PC-9 (cell line): ENCODE data around the gene ITSN1. TPM values are rescaled to one million over a fixed set of nuclear protein-coding genes. Genes with fewer than 3 reads are reported as not detected.
A peak's percentile ranks its signal among the peaks of the same experiment; 100 is the strongest.

ENCODE experiments used
- Bru-seq: library from RNA; stranded (reverse); fragments of 400-500 nt; gene quantifications from one replicate; lab custom pipeline; 2021; lab: Mats Ljungman, UMichigan
- BruChase-seq, 2 experiments: library from RNA; stranded (reverse); fragments of 400-500 nt; gene quantifications; one replicate each; lab custom pipeline; 2021; lab: Mats Ljungman, UMichigan
- BruUV-seq: library from RNA; stranded (reverse); fragments of 400-500 nt; replicated peaks from 2 replicates; lab custom pipeline; 2021; lab: Mats Ljungman, UMichigan
- CTCF ChIA-PET: fragments of 300-600 bp; sonication (Branson Sonifier 250); formaldehyde crosslinking; loops from one replicate; lab custom pipeline; 2022; ENCODE audit warnings: antibody characterized with exemption; lab: Charles Lee
- POLR2A ChIA-PET: fragments of 300-600 bp; sonication (Branson Sonifier 250); formaldehyde crosslinking; loops from one replicate; lab custom pipeline; 2022; ENCODE audit warnings: antibody characterized with exemption; ENCODE audit not compliant: unreplicated experiment; lab: Charles Lee
- DNase-seq, 2 experiments: peaks; one replicate each; pipeline versions ENCODE4 v3.0.0 to v3.0.0-alpha.2; 2015 to 2022; ENCODE audit warnings: mixed read lengths in 1 of 2
- H2AFZ ChIP-seq: fragments of 200-600 bp; sonication (generic); 2 replicates; pipeline ENCODE4 v1.8.1; 2017; ENCODE audit warnings: antibody characterized with exemption
- H3F3A ChIP-seq: fragments of 200-600 bp; sonication (generic); 2 replicates; pipeline ENCODE4 v1.8.1; 2017; ENCODE audit warnings: antibody characterized with exemption, mild to moderate bottlenecking, low read depth; ENCODE audit not compliant: insufficient read depth
- H3K27ac ChIP-seq: fragments of 200-600 bp; sonication (generic); 2 replicates; pipeline ENCODE4 v1.6.1; 2016; ENCODE audit warnings: mixed run types
- H3K27me3 ChIP-seq: fragments of 200-600 bp; sonication (generic); 2 replicates; pipeline ENCODE4 v1.6.1; 2016; ENCODE audit warnings: low read depth, mixed run types; ENCODE audit not compliant: insufficient read depth
- H3K36me3 ChIP-seq: fragments of 200-600 bp; sonication (generic); 2 replicates; pipeline ENCODE4 v1.6.1; 2016; ENCODE audit warnings: low read depth, mixed run types
- H3K4me1 ChIP-seq: fragments of 200-600 bp; sonication (generic); replicated peaks from 2 replicates; pipeline ENCODE4 v1.6.1; 2016; ENCODE audit warnings: mixed run types; ENCODE audit not compliant: insufficient read depth
- H3K4me2 ChIP-seq: fragments of 200-600 bp; sonication (generic); 2 replicates; pipeline ENCODE4 v1.6.1; 2017; ENCODE audit warnings: mixed run types
- H3K4me3 ChIP-seq: fragments of 200-600 bp; sonication (generic); 2 replicates; pipeline ENCODE4 v1.6.1; 2016; ENCODE audit warnings: mixed run types
- H3K79me2 ChIP-seq: fragments of 200-600 bp; sonication (generic); 2 replicates; pipeline ENCODE4 v1.6.1; 2017; ENCODE audit warnings: low read depth, mixed run types
- H3K9me2 ChIP-seq: fragments of 200-600 bp; sonication (generic); 2 replicates; pipeline ENCODE4 v1.8.1; 2017; ENCODE audit warnings: mild to moderate bottlenecking; ENCODE audit not compliant: insufficient read depth
- H3K9me3 ChIP-seq: fragments of 200-600 bp; sonication (generic); 2 replicates; pipeline ENCODE4 v1.8.1; 2016; ENCODE audit warnings: low read depth; ENCODE audit not compliant: insufficient read depth
- H4K20me1 ChIP-seq: fragments of 200-600 bp; sonication (generic); 2 replicates; pipeline ENCODE4 v1.8.1; 2017; ENCODE audit not compliant: insufficient read depth
- EZH2 ChIP-seq: fragments of 200-600 bp; sonication (generic); IDR thresholded peaks from 2 replicates; pipeline ENCODE4 v1.8.0; 2017; ENCODE audit warnings: antibody characterized with exemption, low read depth
- intact Hi-C: fragments of 100-400 bp; cut with micrococcal nuclease; formaldehyde crosslinking; loops from one replicate; pipeline ENCODE4 v1.10.0; 2022; ENCODE audit not compliant: unreplicated experiment
- long read RNA-seq: library from polyadenylated mRNA; stranded (forward); transcript quantifications from one replicate; pipeline ENCODE4 v2.0.0, GENCODE V29; 2022
- total RNA-seq: library from RNA; stranded (reverse); gene quantifications from 2 replicates; pipeline ENCODE4 v1.2.3, GENCODE V29; 2021
- TF ChIP-seq, protein P1 (sequence below): fragments of 200-600 bp; sonication (generic); conservative IDR thresholded peaks from 2 replicates; pipeline ENCODE4 v1.6.1; 2017; ENCODE audit warnings: mixed run types, antibody characterized with exemption, mild to moderate bottlenecking, moderate library complexity

Gene ITSN1
- total RNA-seq: 39.1 and 46.3 TPM in 2 replicates
- percentile 79 among the genes with signal in this experiment for Bru-seq, nascent RNA
- BruChase-seq, experiment 1, labeled RNA remaining after a 2-hour chase: percentile 78 among the genes with signal in this experiment
- BruChase-seq, experiment 2, labeled RNA remaining after a 6-hour chase: percentile 76 among the genes with signal in this experiment
- long read RNA-seq, full-length matches to known transcripts: 6 of 15 reads
- long read RNA-seq, partial matches to known transcripts: 4 of 15 reads
- long read RNA-seq, other reads (novel, unspliced or antisense): 5 of 15 reads

DNA sequence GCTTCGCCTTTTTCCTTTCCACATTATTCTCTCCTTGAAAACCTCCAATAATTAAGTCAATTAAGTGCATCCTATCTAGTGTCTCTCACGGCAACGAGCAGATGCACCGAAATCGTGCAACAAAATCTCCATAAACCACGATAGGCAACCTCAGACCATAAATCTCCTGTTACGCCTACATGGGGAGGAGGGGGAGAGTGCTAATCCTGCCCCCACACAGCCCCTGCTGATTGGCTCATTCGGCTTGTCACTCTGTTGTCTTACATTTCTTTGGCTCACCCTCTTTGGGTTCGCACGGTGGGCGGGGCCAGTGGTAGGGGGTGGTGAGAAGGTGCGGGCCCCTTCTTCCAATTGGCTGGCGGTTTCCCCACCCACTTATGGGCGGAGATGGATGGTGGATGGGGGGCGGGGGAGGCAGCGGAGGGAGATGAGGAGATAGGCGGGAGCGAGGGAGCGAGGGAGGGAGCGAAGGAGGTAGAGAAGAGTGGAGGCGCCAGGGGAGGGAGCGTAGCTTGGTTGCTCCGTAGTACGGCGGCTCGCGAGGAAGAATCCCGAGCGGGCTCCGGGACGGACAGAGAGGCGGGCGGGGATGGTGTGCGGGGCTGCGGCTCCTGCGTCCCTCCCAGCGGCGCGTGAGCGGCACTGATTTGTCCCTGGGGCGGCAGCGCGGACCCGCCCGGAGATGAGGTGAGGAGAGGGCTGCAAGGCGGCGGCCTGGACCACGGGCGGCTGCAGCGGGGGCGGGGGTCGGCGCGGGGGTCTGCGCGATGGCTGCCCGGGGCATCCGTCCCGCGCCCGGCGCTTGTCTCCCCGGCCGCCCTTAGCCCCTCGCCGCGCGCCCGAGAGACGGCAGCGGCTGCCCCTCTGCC lies at the start of gene ITSN1:
ITSN1 (plus strand) TSS at position 475 of the 869 bp plus-strand sequence. CDS start 76,328 bp downstream, outside the sequence.
- POLR2A ChIA-PET: interaction anchor here (0.6 kb wide), 1 partner anchor 316 kb away, joined by 11 read pairs; no protein-coding TSS in a partner anchor
- BruUV-seq: no TSS peak

DNA sequence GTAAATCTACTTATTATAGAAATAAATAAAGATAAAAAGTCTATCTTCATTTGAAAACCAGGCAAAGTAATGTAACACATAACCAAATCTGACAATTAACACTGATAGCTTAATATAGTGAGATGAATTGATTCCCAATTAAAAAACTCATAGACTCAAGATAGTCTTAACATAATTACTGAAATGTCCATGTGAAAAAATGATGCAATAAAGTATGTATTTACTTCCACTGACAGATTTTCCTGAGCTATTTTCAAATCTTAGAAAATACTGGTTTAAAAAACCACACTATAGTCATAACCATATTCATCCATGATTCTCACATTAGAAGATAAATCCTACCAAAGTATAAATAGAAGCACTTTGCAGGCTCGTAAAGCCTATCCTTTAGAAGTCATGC lies 44.2 kb upstream of the ITSN1 start:
- H3F3A ChIP-seq: no peaks in the 10 kb centered on the region
- H3K4me2 ChIP-seq: no peak overlapping the region
- no peaks in the 10 kb centered on the region for H3K79me2 ChIP-seq
- no peak for TF ChIP-seq EZH2
- TF ChIP-seq, protein P1, sequence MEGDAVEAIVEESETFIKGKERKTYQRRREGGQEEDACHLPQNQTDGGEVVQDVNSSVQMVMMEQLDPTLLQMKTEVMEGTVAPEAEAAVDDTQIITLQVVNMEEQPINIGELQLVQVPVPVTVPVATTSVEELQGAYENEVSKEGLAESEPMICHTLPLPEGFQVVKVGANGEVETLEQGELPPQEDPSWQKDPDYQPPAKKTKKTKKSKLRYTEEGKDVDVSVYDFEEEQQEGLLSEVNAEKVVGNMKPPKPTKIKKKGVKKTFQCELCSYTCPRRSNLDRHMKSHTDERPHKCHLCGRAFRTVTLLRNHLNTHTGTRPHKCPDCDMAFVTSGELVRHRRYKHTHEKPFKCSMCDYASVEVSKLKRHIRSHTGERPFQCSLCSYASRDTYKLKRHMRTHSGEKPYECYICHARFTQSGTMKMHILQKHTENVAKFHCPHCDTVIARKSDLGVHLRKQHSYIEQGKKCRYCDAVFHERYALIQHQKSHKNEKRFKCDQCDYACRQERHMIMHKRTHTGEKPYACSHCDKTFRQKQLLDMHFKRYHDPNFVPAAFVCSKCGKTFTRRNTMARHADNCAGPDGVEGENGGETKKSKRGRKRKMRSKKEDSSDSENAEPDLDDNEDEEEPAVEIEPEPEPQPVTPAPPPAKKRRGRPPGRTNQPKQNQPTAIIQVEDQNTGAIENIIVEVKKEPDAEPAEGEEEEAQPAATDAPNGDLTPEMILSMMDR: no peak
- H3K4me1 ChIP-seq: no peaks in the 10 kb centered on the region
- H3K9me3 ChIP-seq: no peaks in the 10 kb centered on the region
- no TSS peak for BruUV-seq
- no peaks in the 10 kb centered on the region for H3K9me2 ChIP-seq
- H3K36me3 ChIP-seq: 0 out of 2 replicates have a peak, but pooled peaks cover 7% of the 10 kb centered on the region
- H3K27ac ChIP-seq: no peak overlapping the region
- no peak overlapping the region for H3K4me3 ChIP-seq
- no peak for DNase-seq
- ChIA-PET POLR2A (no interaction called here), CTCF (no interaction called here)
- H3K27me3 ChIP-seq: no peaks in the 10 kb centered on the region
- no peak overlapping the region for H2AFZ ChIP-seq
- no peaks in the 10 kb centered on the region for H4K20me1 ChIP-seq
- intact Hi-C loops: no loop called here

More for the DNA sequence above, at the start of gene ITSN1:
- no peaks in the 10 kb centered on the region for H3K36me3 ChIP-seq
- peak within 1 kb of the TSS; percentile 76 for H3K4me3 ChIP-seq
- CTCF ChIA-PET: no interaction called here
- H3K9me3 ChIP-seq: no peaks in the 10 kb centered on the region
- intact Hi-C loops: loop anchor here (1.0 to 10.0 kb wide), 4 partner anchors 41 to 253 kb away; no protein-coding TSS in a partner anchor
- H3K27ac ChIP-seq: peak within 1 kb of the TSS; percentile 76
- H3K79me2 ChIP-seq: peaks cover 68% of the 10 kb centered on the region
- H3K4me2 ChIP-seq: peak within 1 kb of the TSS; percentile 91
- no peaks in the 10 kb centered on the region for H3K27me3 ChIP-seq
- H3K4me1 ChIP-seq: peaks cover 21% of the 10 kb centered on the region
- DNase-seq: peak; percentile 93 to 98
- no peaks in the 10 kb centered on the region for H3K9me2 ChIP-seq
- H4K20me1 ChIP-seq: no peaks in the 10 kb centered on the region
- H3F3A ChIP-seq: no peaks in the 10 kb centered on the region; the same call in 1 of the 2 replicates
- TF ChIP-seq, protein P1: no peak
- TF ChIP-seq EZH2: no peak
- H2AFZ ChIP-seq: peak within 1 kb of the TSS; percentile 98

DNA sequence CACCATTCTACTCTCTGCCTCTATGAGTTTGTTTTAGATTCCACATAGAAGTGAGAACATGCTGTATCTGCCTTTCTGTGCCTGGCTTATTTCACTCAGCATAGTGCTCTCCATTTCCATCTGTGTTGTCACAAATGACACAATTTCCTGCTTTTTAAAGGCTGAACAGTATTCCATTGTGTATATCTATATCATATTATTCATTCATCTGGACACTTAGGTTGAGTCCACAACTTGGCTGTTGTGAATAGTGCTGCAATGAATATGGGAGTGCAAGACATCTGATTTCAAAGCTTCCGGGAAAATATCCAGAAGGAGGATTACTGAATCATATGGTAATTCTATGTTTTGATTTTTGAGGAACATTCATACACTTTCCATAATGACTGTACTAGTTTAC lies 33.7 kb upstream of the ITSN1 start:
- no peak overlapping the region for H3K27ac ChIP-seq
- BruUV-seq: no TSS peak
- no peak for DNase-seq
- no peaks in the 10 kb centered on the region for H3K9me3 ChIP-seq
- ChIA-PET POLR2A (no interaction called here), CTCF (no interaction called here)
- H2AFZ ChIP-seq: no peak overlapping the region
- H3K4me3 ChIP-seq: no peak overlapping the region
- no peaks in the 10 kb centered on the region for H3K27me3 ChIP-seq
- intact Hi-C loops: loop anchor here (5.0 to 10.0 kb wide), 2 partner anchors 284 to 774 kb away; no protein-coding TSS in a partner anchor
- no peak for TF ChIP-seq EZH2
- TF ChIP-seq, protein P1: no peak
- no peaks in the 10 kb centered on the region for H3K36me3 ChIP-seq
- H3K9me2 ChIP-seq: no peaks in the 10 kb centered on the region
- H3K4me1 ChIP-seq: no peaks in the 10 kb centered on the region; the same call in 1 of the 2 replicates
- H3F3A ChIP-seq: 0 out of 2 replicates have a peak, but pooled peaks cover 5% of the 10 kb centered on the region
- H3K79me2 ChIP-seq: no peaks in the 10 kb centered on the region
- H3K4me2 ChIP-seq: no peak overlapping the region
- no peaks in the 10 kb centered on the region for H4K20me1 ChIP-seq
